ENCODE data around the gene KCNG4.

DNA sequence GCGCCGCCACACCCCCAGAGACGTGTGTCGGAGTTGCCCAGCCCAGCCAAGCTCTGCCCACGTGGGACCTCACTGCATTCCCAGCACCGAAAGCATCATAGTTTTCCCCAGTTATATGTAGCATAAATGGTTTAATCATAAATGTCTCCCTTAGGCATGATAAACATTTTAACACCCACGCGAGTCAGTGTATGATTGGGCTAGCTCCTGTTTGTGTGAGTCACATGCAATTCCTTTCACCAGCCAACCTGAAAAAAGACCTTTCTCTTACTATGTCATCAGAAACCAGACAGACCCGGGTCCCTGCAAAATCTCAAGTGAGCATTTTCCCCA, 62.1 kb downstream of the KCNG4 start:
- no peak for TF ChIP-seq GATA2 (IDR thresholded peaks at IDR 0.05; ENCODE audit: low read depth, low read length)
- no peak for TF ChIP-seq GATA3 (IDR thresholded peaks at IDR 0.05; ENCODE audit: low read depth, low read length)

Measured in SH-SY5Y (cell line).